NCI-H1436 (cell line): ENCODE results near the gene GPR3.
"Not testable (repeated sequence)": the region's sequence is repeated elsewhere in the genome, so short reads cannot be mapped to it uniquely, and the experiment has no call there.

ENCODE experiments used
- DNase-seq: peaks from one replicate; lab custom pipeline; 2025; lab: John Stamatoyannopoulos, UW

The GPR3 gene

GRCh38 chr1:27400082-27400962 is 7.9 kb downstream of the GPR3 start:
- no peak for DNase-seq

DNA sequence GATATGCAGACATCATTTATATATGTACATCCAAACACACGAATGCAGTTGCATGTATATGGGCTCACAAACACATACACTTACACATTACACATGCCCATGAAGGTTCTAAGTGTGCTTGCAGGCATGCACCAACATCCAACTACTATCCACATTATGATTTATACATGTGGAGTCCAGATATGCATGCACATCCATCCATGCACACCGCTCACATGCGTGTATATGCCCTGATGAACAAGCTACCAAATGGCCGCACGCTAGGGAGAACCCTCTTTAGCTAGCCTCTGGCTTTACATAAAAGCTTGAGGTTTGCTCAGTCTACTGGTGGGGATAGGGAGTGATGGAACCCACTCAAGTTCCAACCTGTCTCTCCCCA is 8.5 kb downstream of the GPR3 start:
- no peak for DNase-seq

- no peak for DNase-seq
Observed at GRCh38 chr1:27402349-27402754, 9.9 kb downstream of the GPR3 start.

DNA sequence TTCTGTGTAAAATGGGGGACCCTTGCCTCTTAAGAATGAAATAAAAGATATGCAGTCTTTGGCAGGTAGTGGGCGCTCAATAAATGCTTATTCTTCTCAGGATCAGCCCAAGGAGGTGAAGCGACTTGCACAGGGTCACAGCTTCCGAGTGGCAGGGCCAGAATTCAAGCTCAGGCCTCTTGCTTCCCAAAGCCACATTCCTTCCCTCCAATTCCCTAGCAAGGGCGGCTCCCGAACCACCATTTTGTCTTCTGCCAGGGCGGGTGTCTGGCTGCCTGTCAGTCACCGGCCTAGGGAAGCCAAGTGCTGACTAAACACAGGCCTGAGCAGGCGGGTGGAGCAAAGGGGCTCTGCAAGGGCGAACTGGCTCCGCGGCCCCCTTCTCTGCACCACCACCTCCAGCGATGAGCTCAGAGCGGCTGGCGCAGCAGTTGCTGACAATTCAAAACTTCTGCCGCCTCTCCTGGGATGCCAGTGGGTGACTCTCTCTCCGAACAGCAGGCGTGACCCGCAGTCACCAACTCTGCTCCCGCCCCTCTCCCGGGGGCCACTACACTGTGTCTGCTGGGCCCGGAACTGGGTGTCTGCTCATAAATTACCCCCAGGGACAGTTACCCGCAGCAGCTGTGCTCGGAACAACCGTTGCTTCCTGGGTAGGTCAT is 10.8 kb downstream of the GPR3 start:
- no peak for DNase-seq

DNA sequence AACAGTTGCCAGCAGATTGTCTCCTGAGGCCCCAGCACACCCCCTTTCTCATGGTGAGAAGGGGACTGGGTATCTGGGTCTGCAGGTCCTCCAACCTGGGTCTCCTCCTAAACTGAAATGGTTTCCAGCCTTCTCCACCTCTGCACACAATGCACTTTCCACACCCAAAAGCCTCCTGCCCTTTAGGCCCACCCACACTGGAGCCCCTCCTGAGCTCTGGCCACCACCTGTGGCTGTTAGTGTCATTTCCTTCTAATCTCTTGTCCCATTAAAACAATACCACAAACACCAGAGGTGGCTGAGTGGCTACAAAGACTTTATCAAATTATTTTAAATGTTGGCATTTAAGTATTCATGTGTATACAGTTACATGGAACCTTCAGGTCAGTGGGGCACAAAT is 11.5 kb downstream of the GPR3 start:
- DNase-seq, result no peak

DNA sequence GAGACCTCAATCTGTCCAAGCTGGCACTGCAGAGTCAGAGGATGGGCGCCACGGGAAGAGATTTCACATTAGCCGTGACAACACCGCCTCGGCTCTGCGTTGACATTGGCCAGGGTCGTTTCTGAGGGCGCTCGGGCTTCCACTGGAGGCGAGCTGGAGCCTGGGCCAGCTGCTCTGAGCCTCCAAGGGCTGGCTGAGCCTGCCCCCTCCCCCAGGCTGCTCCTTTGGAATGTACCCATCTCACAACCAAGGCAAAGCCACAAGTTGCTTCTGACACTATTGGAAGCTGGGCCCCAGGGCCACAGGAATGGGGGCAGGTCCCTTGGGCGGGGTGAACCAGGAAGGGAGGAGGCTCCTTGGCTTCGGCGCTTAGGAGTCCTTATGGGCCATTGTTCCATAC is 12.7 kb downstream of the GPR3 start:
- no peak for DNase-seq

- DNase-seq, result not testable (repeated sequence)
Observed at GRCh38 chr1:27405598-27406361, 13.4 kb downstream of the GPR3 start.

DNA sequence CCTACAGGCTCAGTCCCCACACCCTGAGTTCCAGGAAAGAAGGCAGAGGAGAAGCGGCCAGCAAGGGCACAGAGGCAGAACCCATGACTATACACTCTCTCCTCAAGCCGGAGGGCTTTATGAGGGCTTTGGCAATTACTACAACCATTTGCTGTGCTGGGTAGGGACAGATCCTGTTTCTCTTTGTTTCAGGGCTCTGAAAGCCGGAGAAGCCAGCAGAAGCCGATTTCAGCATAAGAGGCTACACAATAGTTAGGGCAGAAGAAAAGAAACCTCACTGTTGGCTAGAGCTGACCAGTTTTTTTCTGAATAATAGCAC is 13.9 kb downstream of the GPR3 start:
- no peak for DNase-seq

DNA sequence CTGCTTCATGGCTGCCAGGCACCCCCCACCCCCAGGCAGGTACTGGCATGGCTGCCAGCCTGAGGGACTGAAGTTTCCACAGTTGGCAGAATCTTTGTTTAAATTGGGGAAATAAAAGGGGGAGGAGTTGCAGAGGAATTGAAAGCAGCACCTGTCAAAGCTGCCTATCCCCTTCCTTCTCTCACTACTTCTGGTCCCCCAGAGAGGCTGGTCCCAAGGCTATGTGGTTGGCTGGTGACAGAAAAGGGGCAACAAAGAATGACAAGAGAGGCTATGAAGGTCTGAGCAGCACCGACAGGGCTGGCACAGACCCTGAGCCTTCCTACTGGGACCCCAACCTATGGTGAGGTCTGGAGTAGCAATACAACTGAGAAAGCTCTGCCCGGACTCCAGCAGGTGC is 14.4 kb downstream of the GPR3 start:
- not testable (repeated sequence) for DNase-seq

- no peak for DNase-seq
Observed at GRCh38 chr1:27408151-27408550, 15.7 kb downstream of the GPR3 start.

DNA sequence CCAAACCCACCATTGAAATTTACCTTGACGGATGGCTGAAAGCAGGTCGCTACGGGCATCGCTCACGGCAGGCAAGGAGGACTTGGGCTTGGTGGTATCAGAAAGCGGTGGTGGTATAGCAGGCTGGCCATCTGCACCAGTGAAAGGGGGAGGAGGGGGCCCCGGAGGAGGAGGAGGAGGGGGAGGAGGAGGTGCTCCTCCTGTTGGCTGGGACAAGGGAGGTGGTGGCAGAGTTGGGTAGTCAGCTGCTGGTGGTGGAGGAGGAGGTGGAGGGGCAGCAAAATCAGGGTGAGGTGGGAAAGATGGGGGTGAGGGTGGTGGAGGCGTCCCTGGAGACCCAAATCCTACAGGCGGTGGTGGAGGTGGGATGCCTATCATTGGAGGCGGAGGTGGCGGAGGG is 17.2 kb downstream of the GPR3 start:
- DNase-seq, result no peak

DNA sequence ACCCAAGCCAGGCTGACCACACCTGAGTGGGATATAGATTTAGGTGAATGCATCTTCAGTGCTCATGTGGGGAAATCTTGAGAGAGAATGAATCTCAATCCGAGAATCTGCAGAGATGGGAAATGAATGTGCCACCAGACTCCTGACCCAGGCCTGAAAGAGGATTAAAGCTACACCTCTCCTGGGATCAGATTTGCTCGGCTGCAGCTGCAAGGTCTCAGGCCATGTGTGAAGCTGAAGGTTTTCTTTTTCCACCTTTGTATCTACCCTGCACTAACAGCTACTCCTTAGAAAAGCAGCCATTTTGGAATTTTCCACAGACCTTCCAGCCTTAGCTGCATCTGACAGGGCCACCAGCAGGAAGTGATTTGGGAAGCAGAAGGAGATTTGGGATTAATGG is 18.3 kb downstream of the GPR3 start:
- no peak for DNase-seq

DNA sequence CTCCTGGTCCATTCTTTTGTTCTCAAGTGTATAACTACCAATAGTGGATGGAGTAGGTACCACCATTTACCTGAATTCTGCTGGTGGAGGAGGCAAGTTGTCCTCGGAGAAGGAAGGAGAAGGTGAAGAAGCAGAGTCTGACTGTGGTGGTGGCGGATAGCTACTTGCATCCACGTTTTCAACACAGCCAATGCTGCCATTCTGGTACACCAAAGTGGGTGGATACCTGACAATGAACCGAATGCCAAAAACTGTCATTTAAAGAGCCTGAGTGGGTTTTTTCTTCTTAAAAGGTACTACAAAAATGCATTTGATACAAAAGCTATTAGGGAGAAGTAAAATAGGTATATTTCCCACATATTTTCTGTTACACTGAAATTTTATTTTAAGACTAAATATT is 20.1 kb downstream of the GPR3 start:
- DNase-seq, result no peak

DNA sequence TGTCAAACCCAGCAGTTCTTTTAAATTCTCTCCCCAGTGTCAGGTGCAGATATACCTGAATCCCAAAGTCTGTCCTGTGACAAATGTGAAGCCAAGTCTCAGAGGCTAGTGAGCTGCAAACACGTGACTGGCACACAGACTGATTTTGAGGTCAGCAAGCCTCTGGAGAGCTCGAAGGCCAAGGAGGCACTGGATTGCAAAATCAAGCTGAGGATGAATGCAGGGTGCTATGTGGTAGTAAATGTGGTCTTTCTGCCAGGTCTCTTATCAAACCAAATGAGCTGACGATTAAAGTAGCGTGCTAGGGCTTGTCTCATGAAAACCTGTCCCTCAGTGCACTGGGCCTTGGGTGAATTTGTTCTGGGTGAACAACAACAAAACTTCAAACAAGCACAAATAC is 20.6 kb downstream of the GPR3 start:
- DNase-seq, result no peak

DNA sequence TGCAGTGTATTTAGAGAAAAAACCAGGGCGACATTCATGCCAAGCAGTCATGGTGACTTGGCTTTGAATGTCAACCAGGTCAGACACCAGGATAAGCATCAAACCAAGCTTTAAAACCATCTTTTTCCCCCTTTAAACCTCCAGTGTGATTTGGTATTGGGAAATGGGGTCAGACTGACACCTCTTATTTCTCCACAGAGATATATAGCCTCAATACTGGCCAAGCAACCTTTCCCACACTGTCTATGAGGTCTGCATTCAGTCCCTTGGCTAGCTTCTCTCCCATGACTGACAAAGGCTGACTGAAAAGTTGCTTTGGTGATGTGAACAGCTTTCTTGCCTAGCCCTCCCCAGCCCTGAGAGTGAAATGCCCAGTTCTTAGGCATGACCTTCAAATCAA is 21.7 kb downstream of the GPR3 start:
- no peak for DNase-seq

DNA sequence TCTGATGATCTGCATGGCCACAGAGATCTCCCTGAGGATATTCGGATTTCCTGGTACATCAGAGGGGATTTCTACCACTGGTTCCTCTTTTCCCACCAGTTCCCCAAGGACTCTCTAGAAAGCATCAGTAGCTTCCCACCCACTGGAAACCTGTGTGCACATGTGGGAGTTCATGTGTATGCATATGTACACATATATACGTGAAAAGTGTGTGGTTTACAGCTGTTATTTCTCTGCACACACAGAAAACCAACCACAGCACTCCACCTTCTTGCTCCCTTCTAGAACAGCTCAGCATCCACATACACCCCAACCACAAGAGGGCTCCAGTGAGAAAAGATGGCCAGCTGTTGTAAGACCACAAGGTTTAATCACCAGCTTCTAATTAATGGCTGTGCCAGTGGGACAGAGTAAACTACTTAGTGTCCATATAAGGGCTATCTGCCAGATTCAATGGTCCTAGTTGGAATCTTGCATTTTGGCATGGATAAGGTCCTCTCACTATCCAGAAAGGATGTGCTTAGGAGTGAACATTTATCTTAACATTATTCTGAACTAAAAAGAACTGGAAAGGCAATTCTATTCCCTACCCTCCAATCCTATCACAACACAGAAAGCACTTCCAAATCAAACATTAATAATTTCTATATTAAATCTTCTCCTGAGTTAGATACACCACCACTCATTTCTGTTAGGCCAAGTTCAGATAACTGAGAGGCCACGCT is 24.1 kb downstream of the GPR3 start:
- DNase-seq, result peak; percentile 20

- no peak for DNase-seq
Observed at GRCh38 chr1:27417713-27418112, 25.3 kb downstream of the GPR3 start.

GRCh38 chr1:27418326-27419185 is 26.1 kb downstream of the GPR3 start:
- DNase-seq, result no peak

DNA sequence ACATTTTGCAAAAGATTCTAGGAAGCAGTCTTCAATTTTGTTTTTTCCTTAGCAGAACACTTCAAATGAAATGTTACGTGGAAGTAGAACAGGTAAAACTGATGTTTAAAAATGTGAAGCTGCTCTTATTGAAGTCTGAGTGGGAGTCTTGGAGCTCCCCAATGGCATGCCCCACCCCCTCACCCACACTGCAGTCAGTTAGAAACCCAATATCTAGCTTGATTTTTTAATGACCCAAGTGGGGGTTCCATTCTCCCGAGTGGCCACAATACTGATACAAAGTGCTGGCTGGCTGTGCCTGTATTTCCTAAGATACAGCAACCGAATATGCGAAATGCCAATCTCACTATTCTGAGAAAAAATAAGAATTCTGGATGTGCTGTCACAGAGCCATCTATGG is 31.3 kb downstream of the GPR3 start:
- no peak for DNase-seq

DNA sequence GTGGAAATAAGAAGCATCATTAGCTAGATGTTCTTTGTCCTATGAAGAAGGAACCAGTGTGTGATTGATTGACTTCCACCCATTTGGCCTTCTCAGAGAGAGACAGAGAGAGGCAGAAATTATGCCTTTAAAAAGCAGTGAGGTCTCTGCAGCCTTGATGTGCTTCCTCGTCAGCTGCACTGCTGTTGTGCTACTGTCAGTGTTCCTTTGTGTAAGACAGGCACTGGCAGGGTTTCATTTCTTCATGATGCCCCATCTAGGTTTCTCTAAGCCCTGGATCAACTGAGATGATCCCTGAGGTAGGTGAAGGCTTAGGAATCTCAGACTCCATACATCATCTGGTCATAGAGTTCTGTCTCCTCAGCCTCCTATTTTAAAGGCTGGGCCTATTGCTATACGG is 34.9 kb downstream of the GPR3 start:
- no peak for DNase-seq

DNA sequence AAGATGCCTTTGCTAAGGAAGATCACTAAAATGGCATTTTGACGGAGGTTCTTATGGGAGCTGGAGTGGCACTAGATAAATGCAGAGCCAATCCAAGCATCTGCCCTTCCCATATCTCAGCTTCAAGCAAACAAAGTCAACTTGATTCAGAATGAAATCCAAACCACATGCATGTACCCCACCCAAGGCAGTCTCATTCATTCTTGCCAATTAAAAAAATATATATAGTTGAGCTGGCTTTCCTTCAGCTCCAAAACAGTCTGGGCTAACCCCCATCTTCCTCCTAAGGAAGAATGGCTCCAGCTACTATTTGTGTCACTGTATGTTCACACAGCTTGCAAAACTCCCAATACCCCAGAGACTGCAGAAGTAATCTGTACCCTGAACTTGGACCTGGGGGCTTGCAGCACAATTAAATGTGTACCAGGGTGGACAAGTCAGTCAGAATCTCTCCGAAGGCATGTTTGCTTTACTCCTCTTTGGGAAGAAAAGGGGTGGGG is 35.4 kb downstream of the GPR3 start:
- DNase-seq, result no peak
